OCI-LY7 (cell line): ENCODE data around the gene PAOX. TPM values are rescaled to one million over a fixed set of nuclear protein-coding genes. Genes with fewer than 3 reads are reported as not detected.
"Not testable (repeated sequence)": the region's sequence is repeated elsewhere in the genome, so short reads cannot be mapped to it uniquely, and the experiment has no call there.

Experiments used
- BruUV-seq: library from RNA; stranded (reverse); fragments of 400-500 nt; replicated peaks from 2 replicates; lab custom pipeline; 2021; lab: Mats Ljungman, UMichigan
- CTCF ChIA-PET: fragments of 300-600 bp; sonication (Branson Sonifier 250); formaldehyde crosslinking; loops from one replicate; lab custom pipeline; 2022; ENCODE audit warnings: antibody characterized with exemption; ENCODE audit not compliant: unreplicated experiment; lab: Charles Lee
- POLR2A ChIA-PET: fragments of 300-600 bp; sonication (Branson Sonifier 250); formaldehyde crosslinking; loops from one replicate; lab custom pipeline; 2022; ENCODE audit warnings: antibody characterized with exemption; lab: Charles Lee
- DNase-seq: peaks from one replicate; pipeline ENCODE4 v3.0.0-alpha.2; 2015; ENCODE audit warnings: low spot score
- H2AFZ ChIP-seq: fragments of 200-600 bp; sonication (generic), shearing (Covaris generic); 2 replicates; pipeline ENCODE4 v1.6.1; 2014; ENCODE audit warnings: mild to moderate bottlenecking, antibody characterized with exemption, low read length, moderate library complexity
- H3K27ac ChIP-seq: fragments of 200-600 bp; sonication (generic); 2 replicates; pipeline ENCODE4 v1.5.1; 2014; ENCODE audit warnings: mixed run types, low read depth, mild to moderate bottlenecking, moderate library complexity, low read length, inconsistent platforms; ENCODE audit not compliant: poor library complexity, severe bottlenecking
- H3K36me3 ChIP-seq: fragments of 200-600 bp; sonication (generic); 2 replicates; pipeline ENCODE4 v1.6.1; 2014; ENCODE audit warnings: mild to moderate bottlenecking, antibody characterized with exemption, low read length, moderate library complexity, mixed read lengths; ENCODE audit not compliant: insufficient read depth
- H3K4me1 ChIP-seq: fragments of 200-600 bp; sonication (generic); 2 replicates; pipeline ENCODE4 v1.5.1; 2014; ENCODE audit warnings: mild to moderate bottlenecking, low read length; ENCODE audit not compliant: insufficient read depth, poor library complexity, severe bottlenecking
- H3K4me2 ChIP-seq: fragments of 200-600 bp; sonication (generic); 2 replicates; pipeline ENCODE4 v1.6.1; 2014; ENCODE audit warnings: mild to moderate bottlenecking, low read length
- H3K4me3 ChIP-seq: fragments of 200-600 bp; sonication (generic); 2 replicates; pipeline ENCODE4 v1.5.1; 2014; ENCODE audit warnings: mild to moderate bottlenecking, low read depth, low read length; ENCODE audit not compliant: poor library complexity, severe bottlenecking
- H3K79me2 ChIP-seq: fragments of 200-600 bp; sonication (generic); 2 replicates; pipeline ENCODE4 v1.6.1; 2016; ENCODE audit warnings: low read depth, mild to moderate bottlenecking, low read length, moderate library complexity, mixed read lengths; ENCODE audit not compliant: insufficient read depth
- H3K9me2 ChIP-seq: fragments of 200-600 bp; sonication (generic); 2 replicates; pipeline ENCODE4 v1.6.1; 2016; ENCODE audit warnings: mild to moderate bottlenecking, low read length, mixed read lengths; ENCODE audit not compliant: insufficient read depth
- H3K9me3 ChIP-seq: fragments of 200-600 bp; sonication (generic); 2 replicates; pipeline ENCODE4 v1.6.1; 2014; ENCODE audit warnings: mild to moderate bottlenecking, mixed run types, low read length, mixed read lengths
- H4K20me1 ChIP-seq: fragments of 200-600 bp; sonication (generic); 2 replicates; pipeline ENCODE4 v1.6.1; 2014; ENCODE audit warnings: mild to moderate bottlenecking, antibody characterized with exemption, low read length, moderate library complexity, mixed read lengths; ENCODE audit not compliant: insufficient read depth
- EZH2phosphoT487 ChIP-seq: fragments of 200-600 bp; sonication (generic); IDR thresholded peaks from 2 replicates; pipeline ENCODE4 v1.6.1; 2018; ENCODE audit warnings: low read depth, borderline replicate concordance, mild to moderate bottlenecking, mixed run types, antibody characterized with exemption, low read length, moderate library complexity, mixed read lengths
- intact Hi-C: fragments of 100-400 bp; cut with micrococcal nuclease; formaldehyde crosslinking; loops from one replicate; pipeline ENCODE4 v1.10.0; 2022; ENCODE audit not compliant: unreplicated experiment
- total RNA-seq, 2 experiments: library from RNA; depleted of rRNA in 1 of 2; stranded (reverse); fragments of >200 nt in 1 of 2; shearing (Covaris generic) in 1 of 2; gene quantifications; 2 replicates each; pipeline ENCODE4 v1.2.3, GENCODE V29; 2014 to 2022
- TF ChIP-seq, protein P1 (sequence below): fragments of 200-600 bp; sonication (generic); conservative IDR thresholded peaks from 2 replicates; pipeline ENCODE4 v1.5.1; 2014; ENCODE audit warnings: mild to moderate bottlenecking, antibody characterized with exemption, low read length, moderate library complexity, mixed read lengths

PAOX gene
- total RNA-seq, 2 experiments from 2014 or later: 10.7 to 28.1 TPM

DNA sequence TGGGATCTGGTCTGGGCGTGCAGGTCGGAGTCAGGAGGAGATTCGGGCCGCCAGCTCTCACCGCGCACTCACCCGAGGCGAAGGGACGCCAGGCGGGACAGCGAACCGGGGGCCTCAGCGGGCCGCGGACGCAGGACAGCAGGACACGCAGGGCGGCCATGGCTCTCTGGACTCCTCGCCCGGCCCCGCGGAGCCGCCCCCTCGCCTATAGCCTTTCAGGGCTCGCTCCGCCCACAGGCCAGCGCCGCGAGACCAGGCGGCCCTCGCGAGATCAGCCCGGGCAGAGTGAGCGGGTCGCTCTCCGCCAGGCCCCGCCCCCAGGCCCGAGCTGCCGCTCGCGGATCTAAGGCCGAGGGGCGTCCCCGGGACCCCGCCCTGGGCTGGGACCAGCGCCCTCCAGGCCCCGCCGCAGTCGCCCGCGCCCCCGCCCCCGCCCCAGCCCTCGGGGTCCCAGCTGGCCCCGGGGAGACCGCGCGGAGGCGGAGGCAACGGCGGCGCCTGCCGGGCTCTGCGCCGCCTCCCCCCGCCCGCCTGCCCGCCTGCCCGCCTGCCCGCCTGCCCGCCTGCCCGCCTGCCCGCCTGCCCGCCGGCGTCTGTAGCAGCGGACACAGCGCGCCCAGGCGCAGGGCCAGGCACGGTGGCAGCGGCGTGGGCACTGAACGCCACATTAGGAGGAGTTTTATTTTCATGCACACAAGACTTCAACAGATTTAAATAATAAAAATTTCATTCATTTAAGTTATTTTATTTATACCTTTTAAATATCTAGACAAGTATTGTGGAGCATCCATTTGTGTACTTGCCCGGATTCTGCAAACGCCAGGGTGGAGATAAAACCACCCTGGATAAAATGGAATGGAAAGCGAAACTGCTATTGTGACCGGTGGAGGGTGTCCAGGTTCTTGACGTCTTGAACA, 5.6 kb upstream of the PAOX start, which contains the start of gene ECHS1:
ECHS1 (minus strand) TSS at position 181 of the 917 bp plus-strand sequence; CDS start at position 160, 21 bp downstream.
- H3K4me1 ChIP-seq: peaks cover 29% of the 10 kb centered on the region
- H3K36me3 ChIP-seq: peaks cover 7% of the 10 kb centered on the region; the same call in 1 of the 2 replicates
- POLR2A ChIA-PET: interaction anchor here (0.6 to 0.7 kb wide), 3 partner anchors 17 to 911 kb away, joined by 3 to 9 read pairs (median 4); no protein-coding TSS in a partner anchor
- H3K27ac ChIP-seq: peak within 1 kb of the TSS; percentile 12
- no peak for TF ChIP-seq EZH2phosphoT487
- TF ChIP-seq, protein P1, sequence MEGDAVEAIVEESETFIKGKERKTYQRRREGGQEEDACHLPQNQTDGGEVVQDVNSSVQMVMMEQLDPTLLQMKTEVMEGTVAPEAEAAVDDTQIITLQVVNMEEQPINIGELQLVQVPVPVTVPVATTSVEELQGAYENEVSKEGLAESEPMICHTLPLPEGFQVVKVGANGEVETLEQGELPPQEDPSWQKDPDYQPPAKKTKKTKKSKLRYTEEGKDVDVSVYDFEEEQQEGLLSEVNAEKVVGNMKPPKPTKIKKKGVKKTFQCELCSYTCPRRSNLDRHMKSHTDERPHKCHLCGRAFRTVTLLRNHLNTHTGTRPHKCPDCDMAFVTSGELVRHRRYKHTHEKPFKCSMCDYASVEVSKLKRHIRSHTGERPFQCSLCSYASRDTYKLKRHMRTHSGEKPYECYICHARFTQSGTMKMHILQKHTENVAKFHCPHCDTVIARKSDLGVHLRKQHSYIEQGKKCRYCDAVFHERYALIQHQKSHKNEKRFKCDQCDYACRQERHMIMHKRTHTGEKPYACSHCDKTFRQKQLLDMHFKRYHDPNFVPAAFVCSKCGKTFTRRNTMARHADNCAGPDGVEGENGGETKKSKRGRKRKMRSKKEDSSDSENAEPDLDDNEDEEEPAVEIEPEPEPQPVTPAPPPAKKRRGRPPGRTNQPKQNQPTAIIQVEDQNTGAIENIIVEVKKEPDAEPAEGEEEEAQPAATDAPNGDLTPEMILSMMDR: no peak
- peak; percentile 94 for DNase-seq
- H3K4me3 ChIP-seq: peak within 1 kb of the TSS; percentile 85
- H3K79me2 ChIP-seq: no peaks in the 10 kb centered on the region
- no peaks in the 10 kb centered on the region for H4K20me1 ChIP-seq
- peak within 1 kb of the TSS; percentile 70 for H3K4me2 ChIP-seq
- no peaks in the 10 kb centered on the region for H3K9me3 ChIP-seq
- no TSS peak for BruUV-seq
- no peaks in the 10 kb centered on the region for H3K9me2 ChIP-seq
- intact Hi-C loops: no loop called here
- CTCF ChIA-PET: no interaction called here
- H2AFZ ChIP-seq: no peak within 1 kb of the TSS

DNA sequence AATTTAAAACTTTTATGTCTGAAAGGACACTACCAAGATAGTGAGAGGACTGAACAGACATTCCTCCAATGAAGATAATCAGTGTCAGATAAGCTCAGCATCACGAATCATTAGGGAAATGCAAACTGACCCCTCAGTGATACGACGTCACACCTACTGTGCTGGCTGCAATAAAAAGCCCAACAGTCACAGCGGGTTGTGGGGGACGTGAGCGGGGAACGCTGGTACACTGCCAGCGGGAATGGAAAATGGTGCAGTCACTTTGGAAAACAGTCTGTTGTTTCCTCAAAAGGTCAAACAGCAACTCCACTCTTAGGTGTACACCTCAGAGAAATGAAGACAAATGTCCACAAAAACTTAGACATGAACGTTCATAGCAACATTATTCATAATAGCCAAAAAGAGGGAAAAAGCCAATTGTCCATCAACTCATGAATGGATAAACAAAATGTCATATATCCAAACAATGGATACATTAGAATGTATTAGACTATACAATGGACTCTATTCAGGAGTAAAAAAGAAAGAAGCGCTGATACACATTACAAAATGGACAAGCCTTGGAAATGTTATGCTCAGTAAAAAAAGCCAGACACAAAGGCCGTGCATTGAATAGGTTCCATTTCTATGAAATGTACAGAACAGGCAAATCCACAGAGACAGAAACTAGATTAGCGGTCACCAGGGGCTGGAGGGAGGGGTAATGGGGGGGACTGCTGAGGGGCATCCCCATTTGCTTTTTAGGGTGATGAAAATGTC, 3.5 kb upstream of the PAOX start:
- intact Hi-C loops: no loop called here
- Histone ChIP-seq H2AFZ (no peak overlapping the region), H3K4me3 (no peak overlapping the region), H3K9me3 (no peaks in the 10 kb centered on the region), H3K4me2 (no peak overlapping the region), H3K4me1 (peaks cover 37% of the 10 kb centered on the region), H3K36me3 (no peaks in the 10 kb centered on the region), H3K9me2 (no peaks in the 10 kb centered on the region), H3K27ac (no peak overlapping the region), H3K79me2 (no peaks in the 10 kb centered on the region), H4K20me1 (no peaks in the 10 kb centered on the region)
- ChIA-PET POLR2A (interaction anchor here (1.0 kb wide), 1 partner anchor 12 kb away, joined by 4 read pairs; no protein-coding TSS in a partner anchor), CTCF (no interaction called here)
- BruUV-seq: no TSS peak
- TF ChIP-seq, protein P1: no peak
- TF ChIP-seq EZH2phosphoT487: no peak
- DNase-seq: no peak

DNA sequence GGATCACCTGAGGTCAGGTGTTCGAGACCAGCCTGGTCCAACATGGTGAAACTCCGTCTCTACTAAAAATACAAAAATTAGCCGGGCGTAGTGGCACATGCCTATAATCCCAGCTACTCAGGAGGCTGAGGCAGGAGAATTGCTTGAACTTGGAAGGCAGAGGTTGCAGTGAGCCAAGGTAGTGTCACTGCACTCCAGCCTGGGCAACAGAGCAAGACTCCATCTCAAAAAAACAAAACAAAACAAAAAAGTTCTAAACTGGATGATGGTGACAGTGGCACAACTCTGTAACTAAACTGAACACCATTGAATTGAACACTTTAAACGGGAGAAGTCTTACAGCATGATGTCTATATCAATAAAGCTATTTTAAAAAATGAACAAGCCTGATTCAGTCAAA, 2.9 kb upstream of the PAOX start:
- H3K27ac ChIP-seq, H3K4me2 ChIP-seq, H3K4me3 ChIP-seq, H3K9me2 ChIP-seq, intact Hi-C loops, H2AFZ ChIP-seq, BruUV-seq, DNase-seq, H3K79me2 ChIP-seq, CTCF ChIA-PET, H3K9me3 ChIP-seq, H4K20me1 ChIP-seq, H3K36me3 ChIP-seq: not testable (repeated sequence)
- POLR2A ChIA-PET: interaction anchor here (1.0 kb wide), 1 partner anchor 11 kb away, joined by 4 read pairs; no protein-coding TSS in a partner anchor
- peaks cover 37% of the 10 kb centered on the region for H3K4me1 ChIP-seq
